SK-N-SH treated with all-trans-retinoic acid at 6 μM for 48 hours (cell line): ENCODE measurements around the gene BCAN.
A peak's percentile ranks its signal among the peaks of the same experiment; 100 is the strongest.

Experiments used
- ATAC-seq: fragments of 200-7000 bp; cut with Tn5 transposase; 3 replicates; pipeline ENCODE4 v1.9.1; 2020; ENCODE audit warnings: mild to moderate bottlenecking, moderate library complexity
- ARNTL ChIP-seq: fragments of 450-650 bp; formaldehyde crosslinking; IDR thresholded peaks from 2 replicates; pipeline ENCODE4 v1.5.0; 2020; ENCODE audit warnings: low read depth, mild to moderate bottlenecking, moderate library complexity, borderline replicate concordance
- BACH2 ChIP-seq: fragments of 250-450 bp; sonication (Bioruptor Pico); IDR thresholded peaks from 2 replicates; pipeline ENCODE4 v1.9.0; 2021; ENCODE audit warnings: mild to moderate bottlenecking, borderline replicate concordance
- CSDC2 ChIP-seq: fragments of 250-450 bp; sonication (Bioruptor Pico); IDR thresholded peaks from 2 replicates; pipeline ENCODE4 v1.5.0; 2020; ENCODE audit warnings: mild to moderate bottlenecking, moderate library complexity
- GLIS3 ChIP-seq: fragments of 250-450 bp; sonication (Bioruptor Pico); IDR thresholded peaks from 2 replicates; pipeline ENCODE4 v1.5.0; 2020; ENCODE audit warnings: mild to moderate bottlenecking, moderate library complexity
- ISL1 ChIP-seq: fragments of 250-450 bp; sonication (Bioruptor Pico); IDR thresholded peaks from 2 replicates; pipeline ENCODE4 v2.1.2; 2022; ENCODE audit warnings: mild to moderate bottlenecking, moderate library complexity
- OSR1 ChIP-seq: fragments of 250-450 bp; sonication (Bioruptor Pico); IDR thresholded peaks from 2 replicates; pipeline ENCODE4 v1.8.0; 2022; ENCODE audit warnings: moderate library complexity, mild to moderate bottlenecking, inconsistent platforms
- PPARA ChIP-seq: fragments of 250-450 bp; sonication (Bioruptor Pico); IDR thresholded peaks from 2 replicates; pipeline ENCODE4 v1.5.0; 2020; ENCODE audit warnings: mild to moderate bottlenecking, borderline replicate concordance
- RARB ChIP-seq: fragments of 250-450 bp; sonication (Bioruptor Pico); IDR thresholded peaks from 2 replicates; pipeline ENCODE4 v1.8.0; 2021; ENCODE audit warnings: mild to moderate bottlenecking, moderate library complexity
- SNAI2 ChIP-seq: fragments of 250-450 bp; sonication (Bioruptor Pico); IDR thresholded peaks from 2 replicates; pipeline ENCODE4 v1.5.0; 2020; ENCODE audit warnings: mild to moderate bottlenecking, moderate library complexity
- TCF4 ChIP-seq: fragments of 250-450 bp; sonication (Bioruptor Pico); IDR thresholded peaks from 2 replicates; pipeline ENCODE4 v1.8.0; 2021; ENCODE audit warnings: mild to moderate bottlenecking, moderate library complexity, borderline replicate concordance
- TOX ChIP-seq: fragments of 250-450 bp; sonication (Bioruptor Pico); IDR thresholded peaks from 2 replicates; pipeline ENCODE4 v1.8.0; 2021; ENCODE audit warnings: mild to moderate bottlenecking, moderate library complexity, borderline replicate concordance
- ZC3H10 ChIP-seq: fragments of 250-450 bp; sonication (Bioruptor Pico); IDR thresholded peaks from 2 replicates; pipeline ENCODE4 v1.5.1; 2021; ENCODE audit warnings: mild to moderate bottlenecking, moderate library complexity
- ZFP3 ChIP-seq: fragments of 250-450 bp; sonication (Bioruptor Pico); IDR thresholded peaks from 2 replicates; pipeline ENCODE4 v1.5.0; 2020; ENCODE audit warnings: mild to moderate bottlenecking, moderate library complexity
- ZFP30 ChIP-seq: fragments of 450-650 bp; formaldehyde crosslinking; IDR thresholded peaks from 2 replicates; pipeline ENCODE4 v1.5.0; 2022; ENCODE audit warnings: mild to moderate bottlenecking, moderate library complexity
- ZNF565 ChIP-seq: fragments of 450-650 bp; formaldehyde crosslinking; conservative IDR thresholded peaks from 2 replicates; pipeline ENCODE4 v1.5.0; 2020; ENCODE audit warnings: low read depth, mild to moderate bottlenecking, moderate library complexity
- ZNF70 ChIP-seq: fragments of 450-650 bp; formaldehyde crosslinking; IDR thresholded peaks from 2 replicates; pipeline ENCODE4 v1.5.0; 2020; ENCODE audit warnings: mild to moderate bottlenecking, moderate library complexity
- ZNF8 ChIP-seq: fragments of 450-650 bp; formaldehyde crosslinking; IDR thresholded peaks from 2 replicates; pipeline ENCODE4 v1.5.0; 2020; ENCODE audit warnings: mild to moderate bottlenecking, moderate library complexity
- TF ChIP-seq, protein P1 (sequence below): fragments of 250-450 bp; sonication (Bioruptor Pico); IDR thresholded peaks from 2 replicates; pipeline ENCODE4 v1.5.0; 2020; ENCODE audit warnings: mild to moderate bottlenecking, moderate library complexity
- TF ChIP-seq, protein P2 (sequence below): fragments of 250-450 bp; sonication (Bioruptor Pico); IDR thresholded peaks from 2 replicates; pipeline ENCODE4 v1.8.0; 2020; ENCODE audit warnings: mild to moderate bottlenecking, moderate library complexity, borderline replicate concordance
- TF ChIP-seq, protein P3 (sequence below): fragments of 250-450 bp; sonication (Bioruptor Pico); IDR thresholded peaks from 2 replicates; pipeline ENCODE4 v1.8.0; 2021; ENCODE audit warnings: low read depth, mild to moderate bottlenecking, moderate library complexity, borderline replicate concordance
- TF ChIP-seq, protein P4 (sequence below): fragments of 250-450 bp; sonication (Bioruptor Pico); IDR thresholded peaks from 2 replicates; pipeline ENCODE4 v1.5.1; 2020; ENCODE audit warnings: low read depth, mild to moderate bottlenecking, moderate library complexity
- TF ChIP-seq, protein P5 (sequence below): fragments of 250-450 bp; sonication (Bioruptor Pico); IDR thresholded peaks from 2 replicates; pipeline ENCODE4 v1.5.1; 2021; ENCODE audit warnings: mild to moderate bottlenecking, moderate library complexity

BCAN gene

DNA sequence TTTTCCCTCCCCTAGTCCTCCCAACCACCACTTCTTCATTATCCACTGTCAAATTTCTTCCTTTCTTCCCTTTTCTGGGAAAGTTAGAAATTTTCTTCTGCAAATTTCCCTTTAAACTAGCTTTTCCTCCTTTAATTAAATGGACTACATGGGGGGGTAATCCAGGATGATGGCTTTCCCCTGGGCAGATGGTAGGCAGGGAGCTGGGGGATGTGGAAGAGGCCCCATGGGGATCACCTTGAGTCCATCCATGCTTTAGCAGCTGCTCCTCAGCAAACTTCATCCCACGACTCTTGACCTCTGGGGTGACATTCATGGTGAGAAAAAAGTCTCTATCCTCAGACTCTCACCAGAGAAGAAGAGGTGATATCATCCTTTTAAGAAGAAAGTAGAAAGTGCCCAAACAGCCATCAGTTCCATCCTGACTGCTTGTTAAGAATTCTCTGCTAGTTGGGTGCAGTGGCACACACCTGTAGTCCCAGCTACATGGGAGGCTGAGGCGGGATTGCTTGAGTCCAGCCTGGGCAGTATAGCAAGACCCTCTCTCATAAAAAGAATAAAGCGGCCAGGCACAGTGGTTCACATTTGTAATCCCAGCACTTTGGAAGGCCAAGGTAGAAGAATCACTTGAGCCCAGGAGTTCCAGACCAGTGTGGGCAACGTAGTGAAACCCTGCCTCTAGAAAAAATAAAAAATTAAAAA is 43.0 kb upstream of the BCAN start (continued):
- TF ChIP-seq, protein P1, sequence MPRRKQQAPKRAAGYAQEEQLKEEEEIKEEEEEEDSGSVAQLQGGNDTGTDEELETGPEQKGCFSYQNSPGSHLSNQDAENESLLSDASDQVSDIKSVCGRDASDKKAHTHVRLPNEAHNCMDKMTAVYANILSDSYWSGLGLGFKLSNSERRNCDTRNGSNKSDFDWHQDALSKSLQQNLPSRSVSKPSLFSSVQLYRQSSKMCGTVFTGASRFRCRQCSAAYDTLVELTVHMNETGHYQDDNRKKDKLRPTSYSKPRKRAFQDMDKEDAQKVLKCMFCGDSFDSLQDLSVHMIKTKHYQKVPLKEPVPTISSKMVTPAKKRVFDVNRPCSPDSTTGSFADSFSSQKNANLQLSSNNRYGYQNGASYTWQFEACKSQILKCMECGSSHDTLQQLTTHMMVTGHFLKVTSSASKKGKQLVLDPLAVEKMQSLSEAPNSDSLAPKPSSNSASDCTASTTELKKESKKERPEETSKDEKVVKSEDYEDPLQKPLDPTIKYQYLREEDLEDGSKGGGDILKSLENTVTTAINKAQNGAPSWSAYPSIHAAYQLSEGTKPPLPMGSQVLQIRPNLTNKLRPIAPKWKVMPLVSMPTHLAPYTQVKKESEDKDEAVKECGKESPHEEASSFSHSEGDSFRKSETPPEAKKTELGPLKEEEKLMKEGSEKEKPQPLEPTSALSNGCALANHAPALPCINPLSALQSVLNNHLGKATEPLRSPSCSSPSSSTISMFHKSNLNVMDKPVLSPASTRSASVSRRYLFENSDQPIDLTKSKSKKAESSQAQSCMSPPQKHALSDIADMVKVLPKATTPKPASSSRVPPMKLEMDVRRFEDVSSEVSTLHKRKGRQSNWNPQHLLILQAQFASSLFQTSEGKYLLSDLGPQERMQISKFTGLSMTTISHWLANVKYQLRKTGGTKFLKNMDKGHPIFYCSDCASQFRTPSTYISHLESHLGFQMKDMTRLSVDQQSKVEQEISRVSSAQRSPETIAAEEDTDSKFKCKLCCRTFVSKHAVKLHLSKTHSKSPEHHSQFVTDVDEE (CRISPR knock-in tag), result no peak
- TF ChIP-seq GLIS3 (CRISPR knock-in tag) (no peak), SNAI2 (CRISPR knock-in tag) (no peak), ZFP3 (CRISPR knock-in tag) (no peak), ZFP30 (CRISPR knock-in tag) (no peak)

DNA sequence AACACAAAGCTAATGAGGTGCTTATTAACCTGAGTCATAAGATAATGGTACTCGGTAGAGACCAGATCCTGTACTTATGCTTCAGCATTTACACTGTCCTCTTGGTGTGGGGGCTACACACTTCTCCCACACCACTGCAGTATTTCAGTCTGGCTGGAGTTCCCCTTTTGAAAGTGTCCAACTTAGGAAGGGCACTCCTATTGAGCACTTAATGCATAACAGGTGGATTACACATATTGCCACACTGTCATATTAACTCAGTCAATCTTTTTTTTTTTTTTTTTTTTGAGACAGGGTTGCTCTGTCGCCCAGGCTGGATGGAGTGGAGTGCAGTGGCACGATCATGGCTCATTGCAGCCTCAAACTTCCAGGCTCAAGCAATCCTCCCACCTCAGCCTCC is 42.1 kb upstream of the BCAN start:
- peak; percentile 15 for ATAC-seq
- TF ChIP-seq RARB (CRISPR knock-in tag) (no peak), OSR1 (CRISPR knock-in tag) (no peak), BACH2 (CRISPR knock-in tag) (no peak), ZNF8 (CRISPR knock-in tag) (no peak), ISL1 (no peak), TOX (CRISPR knock-in tag) (no peak; the same call in 1 of the 2 replicates), PPARA (CRISPR knock-in tag) (no peak)
- TF ChIP-seq, protein P2, sequence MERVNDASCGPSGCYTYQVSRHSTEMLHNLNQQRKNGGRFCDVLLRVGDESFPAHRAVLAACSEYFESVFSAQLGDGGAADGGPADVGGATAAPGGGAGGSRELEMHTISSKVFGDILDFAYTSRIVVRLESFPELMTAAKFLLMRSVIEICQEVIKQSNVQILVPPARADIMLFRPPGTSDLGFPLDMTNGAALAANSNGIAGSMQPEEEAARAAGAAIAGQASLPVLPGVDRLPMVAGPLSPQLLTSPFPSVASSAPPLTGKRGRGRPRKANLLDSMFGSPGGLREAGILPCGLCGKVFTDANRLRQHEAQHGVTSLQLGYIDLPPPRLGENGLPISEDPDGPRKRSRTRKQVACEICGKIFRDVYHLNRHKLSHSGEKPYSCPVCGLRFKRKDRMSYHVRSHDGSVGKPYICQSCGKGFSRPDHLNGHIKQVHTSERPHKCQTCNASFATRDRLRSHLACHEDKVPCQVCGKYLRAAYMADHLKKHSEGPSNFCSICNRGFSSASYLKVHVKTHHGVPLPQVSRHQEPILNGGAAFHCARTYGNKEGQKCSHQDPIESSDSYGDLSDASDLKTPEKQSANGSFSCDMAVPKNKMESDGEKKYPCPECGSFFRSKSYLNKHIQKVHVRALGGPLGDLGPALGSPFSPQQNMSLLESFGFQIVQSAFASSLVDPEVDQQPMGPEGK, result no peak

DNA sequence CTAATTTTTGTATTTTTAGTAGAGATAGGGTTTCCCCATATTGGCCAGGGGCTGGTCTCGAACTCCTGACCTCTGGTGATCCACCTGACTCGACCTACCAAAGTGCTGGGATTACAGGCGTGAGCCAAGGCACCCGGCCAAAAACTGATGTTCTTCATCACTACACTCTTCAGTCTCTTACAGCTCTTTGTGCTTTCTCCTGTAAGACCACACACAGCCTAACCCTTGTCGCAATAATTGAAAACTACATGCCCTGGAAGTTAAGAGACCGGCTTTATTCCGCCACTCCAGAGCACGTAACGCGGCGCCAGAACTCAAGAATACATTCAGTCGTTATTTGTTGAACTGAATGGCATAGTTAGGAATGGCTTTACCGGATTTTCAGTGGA is 41.2 kb upstream of the BCAN start:
- TF ChIP-seq, protein P3, sequence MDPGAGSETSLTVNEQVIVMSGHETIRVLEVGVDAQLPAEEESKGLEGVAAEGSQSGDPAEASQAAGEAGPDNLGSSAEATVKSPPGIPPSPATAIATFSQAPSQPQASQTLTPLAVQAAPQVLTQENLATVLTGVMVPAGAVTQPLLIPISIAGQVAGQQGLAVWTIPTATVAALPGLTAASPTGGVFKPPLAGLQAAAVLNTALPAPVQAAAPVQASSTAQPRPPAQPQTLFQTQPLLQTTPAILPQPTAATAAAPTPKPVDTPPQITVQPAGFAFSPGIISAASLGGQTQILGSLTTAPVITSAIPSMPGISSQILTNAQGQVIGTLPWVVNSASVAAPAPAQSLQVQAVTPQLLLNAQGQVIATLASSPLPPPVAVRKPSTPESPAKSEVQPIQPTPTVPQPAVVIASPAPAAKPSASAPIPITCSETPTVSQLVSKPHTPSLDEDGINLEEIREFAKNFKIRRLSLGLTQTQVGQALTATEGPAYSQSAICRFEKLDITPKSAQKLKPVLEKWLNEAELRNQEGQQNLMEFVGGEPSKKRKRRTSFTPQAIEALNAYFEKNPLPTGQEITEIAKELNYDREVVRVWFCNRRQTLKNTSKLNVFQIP, result no peak
- TF ChIP-seq ZNF70 (CRISPR knock-in tag) (no peak), TOX (CRISPR knock-in tag) (no peak), PPARA (CRISPR knock-in tag) (no peak)
- peak; percentile 6 for ATAC-seq

DNA sequence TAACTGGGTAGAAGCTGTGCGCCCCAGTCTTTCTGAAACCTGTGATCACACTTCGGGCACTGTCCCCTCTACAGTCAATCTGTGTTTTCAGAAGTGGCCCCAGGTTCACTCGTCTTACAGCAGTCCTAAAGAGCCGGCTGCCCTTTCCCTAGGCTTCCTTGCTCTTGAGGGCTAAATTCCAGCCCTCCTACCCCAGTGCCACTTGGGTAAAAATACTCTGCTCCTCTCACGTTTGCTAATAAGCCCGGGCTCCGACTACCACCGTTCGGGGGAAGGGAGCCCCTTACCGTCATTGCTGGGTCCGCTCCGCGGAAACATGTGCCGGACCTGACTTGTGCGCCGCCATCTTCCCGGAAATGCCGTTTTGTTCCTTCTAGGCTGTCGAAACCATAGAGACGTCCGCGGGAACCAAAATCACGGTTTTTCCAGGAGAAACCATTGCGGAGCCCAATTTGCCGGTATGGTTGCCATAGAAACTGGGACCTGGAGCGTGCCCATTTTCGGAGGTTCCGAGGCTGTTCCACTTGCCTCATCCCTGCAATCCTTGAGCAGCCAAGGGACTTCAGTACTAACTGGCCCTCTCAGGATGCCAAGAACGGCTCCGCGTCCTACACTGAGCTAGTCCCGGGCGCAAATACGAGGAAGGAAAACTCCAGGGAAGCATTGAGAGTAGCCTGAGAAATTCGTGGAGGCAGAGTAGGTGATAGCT is 40.6 kb upstream of the BCAN start, which contains the start of gene GPATCH4:
Gene GPATCH4 (minus strand): TSS at position 358 of the 709 bp plus-strand sequence.
- TF ChIP-seq SNAI2 (CRISPR knock-in tag), result no peak
- TF ChIP-seq OSR1 (CRISPR knock-in tag), result peak; percentile 48; the same call in 1 of the 2 replicates
- 0 out of 2 replicates have a peak, but pooled peaks have one; percentile 42 for TF ChIP-seq ZFP3 (CRISPR knock-in tag)
- TF ChIP-seq CSDC2 (CRISPR knock-in tag), result no peak
- ATAC-seq, result peak; percentile 90

DNA sequence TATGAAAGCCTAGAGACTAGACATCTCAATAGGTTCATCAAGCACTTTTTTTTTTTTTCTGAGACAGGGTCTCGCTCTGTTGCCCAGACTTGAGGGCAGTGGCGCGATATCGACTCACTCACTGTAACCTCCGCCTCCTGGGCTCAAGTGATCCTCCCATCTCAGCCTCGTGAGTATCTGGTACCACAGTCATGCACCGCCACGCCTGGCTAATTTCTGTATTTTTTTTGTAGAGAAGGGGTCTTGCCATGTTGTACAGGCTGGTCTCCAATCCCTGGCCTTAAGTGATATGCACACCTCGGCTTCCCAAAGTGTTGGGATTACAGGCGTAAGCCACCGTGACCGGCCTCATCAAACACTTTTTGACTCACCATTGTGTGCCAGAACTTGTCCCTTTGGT is 40.0 kb upstream of the BCAN start:
- ATAC-seq, result peak; percentile 6
- TF ChIP-seq RARB (CRISPR knock-in tag), result no peak
- no peak for TF ChIP-seq TOX (CRISPR knock-in tag)
- TF ChIP-seq ISL1, result no peak
- TF ChIP-seq ZNF565 (CRISPR knock-in tag), result no peak
- TF ChIP-seq SNAI2 (CRISPR knock-in tag), result no peak
- no peak for TF ChIP-seq OSR1 (CRISPR knock-in tag)
- TF ChIP-seq, protein P2, result no peak
- no peak for TF ChIP-seq PPARA (CRISPR knock-in tag)
- TF ChIP-seq TCF4 (CRISPR knock-in tag), result no peak
- TF ChIP-seq, protein P4, sequence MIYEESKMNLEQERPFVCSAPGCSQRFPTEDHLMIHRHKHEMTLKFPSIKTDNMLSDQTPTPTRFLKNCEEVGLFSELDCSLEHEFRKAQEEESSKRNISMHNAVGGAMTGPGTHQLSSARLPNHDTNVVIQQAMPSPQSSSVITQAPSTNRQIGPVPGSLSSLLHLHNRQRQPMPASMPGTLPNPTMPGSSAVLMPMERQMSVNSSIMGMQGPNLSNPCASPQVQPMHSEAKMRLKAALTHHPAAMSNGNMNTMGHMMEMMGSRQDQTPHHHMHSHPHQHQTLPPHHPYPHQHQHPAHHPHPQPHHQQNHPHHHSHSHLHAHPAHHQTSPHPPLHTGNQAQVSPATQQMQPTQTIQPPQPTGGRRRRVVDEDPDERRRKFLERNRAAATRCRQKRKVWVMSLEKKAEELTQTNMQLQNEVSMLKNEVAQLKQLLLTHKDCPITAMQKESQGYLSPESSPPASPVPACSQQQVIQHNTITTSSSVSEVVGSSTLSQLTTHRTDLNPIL (CRISPR knock-in tag), result no peak
- TF ChIP-seq ZNF70 (CRISPR knock-in tag), result no peak
- TF ChIP-seq ZC3H10, result no peak
- TF ChIP-seq ARNTL (CRISPR knock-in tag), result no peak
- TF ChIP-seq, protein P5, sequence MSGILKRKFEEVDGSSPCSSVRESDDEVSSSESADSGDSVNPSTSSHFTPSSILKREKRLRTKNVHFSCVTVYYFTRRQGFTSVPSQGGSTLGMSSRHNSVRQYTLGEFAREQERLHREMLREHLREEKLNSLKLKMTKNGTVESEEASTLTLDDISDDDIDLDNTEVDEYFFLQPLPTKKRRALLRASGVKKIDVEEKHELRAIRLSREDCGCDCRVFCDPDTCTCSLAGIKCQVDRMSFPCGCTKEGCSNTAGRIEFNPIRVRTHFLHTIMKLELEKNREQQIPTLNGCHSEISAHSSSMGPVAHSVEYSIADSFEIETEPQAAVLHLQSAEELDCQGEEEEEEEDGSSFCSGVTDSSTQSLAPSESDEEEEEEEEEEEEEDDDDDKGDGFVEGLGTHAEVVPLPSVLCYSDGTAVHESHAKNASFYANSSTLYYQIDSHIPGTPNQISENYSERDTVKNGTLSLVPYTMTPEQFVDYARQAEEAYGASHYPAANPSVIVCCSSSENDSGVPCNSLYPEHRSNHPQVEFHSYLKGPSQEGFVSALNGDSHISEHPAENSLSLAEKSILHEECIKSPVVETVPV (CRISPR knock-in tag), result no peak
- no peak for TF ChIP-seq BACH2 (CRISPR knock-in tag)
